NCI-H1436 (cell line): ENCODE data around the gene OPHN1.
"Not testable (repeated sequence)": the region's sequence is repeated elsewhere in the genome, so short reads cannot be mapped to it uniquely, and the experiment has no call there.

ENCODE experiments used
- DNase-seq: peaks from one replicate; lab custom pipeline; 2025; lab: John Stamatoyannopoulos, UW

OPHN1 gene

GRCh38 chrX:68070119-68070518, 363.2 kb downstream of the OPHN1 start:
- DNase-seq, result not testable (repeated sequence)

- DNase-seq, result no peak
These were observed 372.1 kb downstream of the OPHN1 start for GRCh38 chrX:68061206-68061535.

- DNase-seq, result no peak
These were observed 372.6 kb downstream of the OPHN1 start for GRCh38 chrX:68060506-68061205.

- DNase-seq, result no peak
These were observed 373.8 kb downstream of the OPHN1 start for GRCh38 chrX:68059469-68059868.

- DNase-seq, result no peak
These were observed 383.8 kb downstream of the OPHN1 start for GRCh38 chrX:68049466-68049865.

- DNase-seq, result no peak
These were observed 384.5 kb downstream of the OPHN1 start for GRCh38 chrX:68048774-68049173.

- DNase-seq, result no peak
These were observed 388.2 kb downstream of the OPHN1 start for GRCh38 chrX:68045008-68045577.

- no peak for DNase-seq
These were observed 389.4 kb downstream of the OPHN1 start for GRCh38 chrX:68043713-68044438.

GRCh38 chrX:68041110-68041509, 392.2 kb downstream of the OPHN1 start:
- DNase-seq, result no peak

- no peak for DNase-seq
These were observed 414.8 kb downstream of the OPHN1 start for GRCh38 chrX:68018248-68019203.

- no peak for DNase-seq
These were observed 434.8 kb downstream of the OPHN1 start for GRCh38 chrX:67998540-67998939.
